Activated CD4-positive, alpha-beta T cell treated with anti-CD3 and anti-CD28 coated beads, Interleukin-2, amount 50 U/mL, for 48 hours (primary cell): Measurements from ENCODE around the gene RNF144A.

ENCODE experiments used
- DNase-seq, 2 experiments: peaks; one replicate each; pipeline ENCODE4 v3.0.0-alpha.2; 2020

RNF144A gene

DNA sequence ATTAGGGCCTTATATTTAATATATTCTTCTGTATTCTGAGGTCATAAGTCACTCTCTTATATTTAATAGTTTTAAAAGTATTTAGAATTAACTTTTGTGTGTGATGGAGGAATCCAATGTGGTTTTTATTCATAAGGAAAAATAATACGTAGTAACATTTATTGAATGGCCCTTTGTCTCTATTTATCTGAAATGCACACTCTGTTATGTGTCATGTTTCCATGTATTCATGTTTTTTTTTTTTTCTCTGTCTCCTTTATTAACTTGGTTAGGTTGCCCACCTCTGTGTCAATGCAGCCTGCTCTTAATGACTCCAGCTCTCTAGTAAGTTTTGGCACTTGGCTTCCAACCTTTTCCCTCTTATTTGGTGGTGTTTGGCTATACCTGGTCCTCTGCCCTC lies 33.8 kb downstream of the RNF144A start:
- DNase-seq = no peak

DNA sequence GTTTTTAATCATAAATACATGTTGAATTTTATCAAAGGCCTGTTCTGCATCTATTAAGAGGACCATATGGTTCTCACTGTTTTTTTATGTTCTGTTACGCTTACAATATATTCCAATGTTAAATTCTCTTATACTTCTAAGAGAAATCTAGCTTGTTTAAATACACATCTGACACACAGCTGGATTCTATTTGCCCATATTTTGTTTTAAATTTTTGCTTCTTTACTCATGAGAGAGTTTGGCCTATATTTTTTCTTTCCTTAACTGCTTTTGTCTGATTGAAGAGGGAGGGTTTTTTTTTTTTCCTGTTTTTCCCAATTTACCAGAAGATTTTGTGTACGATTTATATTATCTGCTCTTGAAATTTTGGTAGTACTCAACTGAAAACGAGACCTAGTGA lies 34.9 kb downstream of the RNF144A start:
- no peak for DNase-seq

DNA sequence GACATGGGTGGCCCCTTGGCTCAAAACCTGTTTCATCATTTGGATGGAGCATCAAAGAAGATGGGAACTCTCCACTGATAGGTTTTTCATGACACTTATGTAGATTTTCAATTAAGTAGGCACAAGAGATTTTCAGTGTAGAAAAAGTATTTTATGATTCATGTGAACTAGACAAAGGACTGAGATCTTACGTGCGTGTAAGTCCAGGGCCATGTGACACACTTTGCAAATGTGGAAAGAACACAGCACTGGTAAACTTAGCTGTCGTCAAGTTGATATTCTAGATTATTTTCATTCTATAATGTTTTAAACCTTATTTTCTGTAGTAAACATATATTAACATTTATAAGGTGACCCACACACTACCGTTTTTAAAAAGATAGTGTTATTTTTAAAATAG lies 37.4 kb downstream of the RNF144A start:
- DNase-seq = no peak

DNA sequence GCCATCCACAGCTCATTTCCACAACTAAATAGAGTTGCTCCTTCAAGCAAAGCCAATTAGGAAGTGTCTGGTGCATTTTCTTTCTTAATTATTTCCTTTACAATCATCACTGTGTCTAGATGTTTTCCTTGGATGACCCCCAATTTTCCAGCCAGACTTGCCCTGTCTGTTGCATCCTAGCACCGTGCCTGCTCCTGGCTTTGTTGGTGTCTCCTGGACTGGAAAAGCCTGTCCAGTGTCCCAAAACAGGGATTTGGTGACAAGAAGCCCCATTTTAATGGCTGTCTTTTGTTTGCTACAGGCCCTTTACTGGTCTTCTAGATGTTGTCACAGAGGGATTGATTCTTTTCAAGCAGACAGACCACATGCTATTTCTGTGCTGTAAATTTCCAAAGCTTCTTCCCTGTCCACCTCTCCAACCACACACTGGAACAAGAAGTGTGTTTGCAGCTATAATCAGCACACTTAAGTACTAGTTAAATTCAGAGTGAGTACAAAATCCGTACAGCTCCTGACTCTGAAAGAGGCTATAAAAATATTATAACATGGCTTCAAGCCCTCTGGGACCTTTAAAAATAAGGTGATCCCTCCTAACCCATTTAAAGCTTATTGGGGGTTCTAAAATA lies 38.4 kb downstream of the RNF144A start:
- DNase-seq = no peak

DNA sequence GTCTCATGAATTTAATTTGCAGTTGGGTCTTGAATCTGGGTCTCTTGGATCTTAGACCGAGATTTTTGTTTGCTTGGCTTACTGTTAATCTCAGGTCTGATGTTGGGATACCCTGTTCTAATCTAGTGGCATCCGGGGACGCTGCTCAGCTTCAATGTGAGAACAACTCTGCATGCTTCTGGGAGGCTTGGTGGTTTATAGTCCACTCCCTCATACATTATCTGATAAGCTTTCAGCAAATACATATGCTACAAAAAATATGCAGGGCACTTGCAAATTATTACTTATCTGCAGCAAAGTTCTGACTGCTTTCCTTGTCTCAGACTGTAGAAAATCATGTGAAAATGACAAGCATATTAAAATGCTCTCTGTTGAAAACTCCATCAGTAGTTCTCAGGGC lies 39.4 kb downstream of the RNF144A start:
- no peak for DNase-seq

DNA sequence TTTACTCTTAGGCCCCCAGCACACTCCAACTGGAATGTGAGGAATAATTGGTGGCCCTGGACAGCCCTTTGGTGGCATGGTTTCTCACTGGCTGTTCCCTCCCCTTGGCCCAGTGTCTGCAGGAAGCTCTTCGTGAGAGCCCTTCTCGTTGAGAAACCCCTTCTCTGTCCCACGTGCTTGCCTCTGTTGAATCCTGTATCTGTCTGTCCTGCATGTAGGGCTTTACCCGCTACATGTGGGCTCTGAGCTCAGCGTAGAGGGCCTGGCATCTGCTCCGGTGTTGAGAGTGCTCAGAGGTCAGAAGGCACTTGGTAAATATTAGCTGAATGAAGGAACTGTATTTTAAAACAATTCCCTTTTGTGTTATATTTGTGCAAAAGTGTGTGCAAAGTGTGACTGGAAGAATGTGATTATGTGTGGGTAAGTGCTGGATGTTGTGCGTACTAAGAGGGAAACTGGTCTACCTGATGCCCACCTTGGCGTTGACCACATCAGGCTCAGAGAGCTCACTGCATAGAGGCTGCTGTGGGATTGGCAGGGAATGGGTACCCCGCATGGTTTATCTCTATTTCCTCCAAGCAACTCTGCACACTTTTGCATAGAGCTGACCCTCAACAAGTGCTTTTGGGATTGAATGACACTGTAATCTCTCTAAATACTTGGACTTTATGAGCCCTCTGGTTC lies 40.0 kb downstream of the RNF144A start:
- DNase-seq = no peak

DNA sequence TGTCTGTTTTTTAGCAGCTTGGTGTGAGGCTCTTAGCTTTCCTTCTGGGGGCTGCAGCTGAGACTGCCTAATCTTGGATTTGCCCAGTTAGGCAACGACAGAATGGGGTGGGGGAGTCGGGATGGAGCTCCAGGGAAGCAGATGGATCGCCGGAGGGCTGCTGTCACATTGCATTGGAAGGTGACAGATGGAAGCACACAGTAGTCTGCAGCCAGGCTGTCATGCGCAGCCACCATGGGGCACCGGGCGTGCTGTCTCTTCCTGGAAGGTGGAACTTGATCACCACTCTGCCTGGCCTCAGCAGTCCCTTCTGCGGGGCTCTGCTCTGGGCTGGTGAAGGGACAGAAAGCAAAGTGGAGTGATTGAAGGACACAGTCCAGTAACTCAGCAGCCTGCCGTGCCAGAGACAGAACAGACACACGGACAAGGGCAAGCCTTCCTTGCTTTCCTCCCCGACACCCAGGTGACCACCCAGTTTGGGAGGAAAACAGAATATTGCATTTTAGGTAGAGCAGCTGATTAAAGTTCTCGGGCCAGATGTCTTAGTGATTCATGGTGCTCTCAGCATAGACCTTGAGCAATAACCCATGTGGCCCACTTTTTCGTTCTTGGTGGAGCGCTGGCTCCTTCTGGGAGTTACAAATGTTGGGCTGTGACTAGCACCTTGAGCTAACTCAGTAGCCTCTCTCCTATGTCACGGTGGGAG lies 40.9 kb downstream of the RNF144A start:
- no peak for DNase-seq

DNA sequence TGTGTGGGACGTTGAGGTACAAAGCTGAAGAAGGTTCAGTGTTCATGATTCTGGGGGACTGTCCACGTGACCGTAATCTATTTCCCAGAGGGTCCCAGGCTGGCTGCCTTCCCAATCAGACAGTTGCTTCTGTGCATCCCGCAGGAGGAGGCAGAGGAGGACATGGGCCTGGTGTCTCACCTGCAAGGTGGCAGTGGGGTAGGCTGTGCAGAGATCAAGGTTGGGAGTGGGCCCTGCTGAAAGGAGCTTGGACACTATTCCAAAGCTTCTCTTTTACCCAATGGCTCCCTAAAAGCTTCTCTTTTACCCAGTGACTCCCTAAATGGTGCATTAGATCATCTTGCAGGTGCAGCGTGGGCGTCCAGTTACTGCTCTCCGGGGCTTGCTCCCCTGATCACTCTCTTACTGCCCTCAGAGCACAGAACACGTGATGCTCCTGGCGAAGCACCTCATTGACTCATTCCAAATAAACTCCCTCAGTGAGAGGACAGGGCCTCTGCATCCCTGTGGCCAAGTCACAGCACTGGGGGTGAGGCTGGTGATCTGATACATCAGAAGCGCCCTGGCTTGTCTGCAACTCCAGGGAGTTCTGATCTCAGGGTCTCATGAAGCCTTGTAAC lies 41.5 kb downstream of the RNF144A start:
- DNase-seq = no peak

DNA sequence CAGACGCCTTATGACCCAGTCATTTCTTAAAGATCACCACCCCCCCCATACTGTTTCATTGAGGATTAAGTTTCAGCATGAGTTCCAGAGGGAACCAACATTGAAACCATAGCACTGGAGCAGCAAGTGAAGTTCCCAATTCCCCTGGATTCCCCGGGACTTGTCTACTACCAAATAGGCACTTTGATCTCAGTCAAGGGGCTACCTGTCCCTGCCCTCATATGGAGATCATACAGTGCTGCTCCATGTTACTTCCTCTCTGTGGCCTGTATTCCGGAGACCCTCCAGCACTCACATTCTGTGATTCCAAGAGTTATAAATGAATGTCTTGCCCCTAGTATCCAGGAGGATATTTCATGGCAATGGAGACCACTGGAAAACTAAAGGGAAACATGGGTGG lies 42.5 kb downstream of the RNF144A start:
- no peak for DNase-seq

DNA sequence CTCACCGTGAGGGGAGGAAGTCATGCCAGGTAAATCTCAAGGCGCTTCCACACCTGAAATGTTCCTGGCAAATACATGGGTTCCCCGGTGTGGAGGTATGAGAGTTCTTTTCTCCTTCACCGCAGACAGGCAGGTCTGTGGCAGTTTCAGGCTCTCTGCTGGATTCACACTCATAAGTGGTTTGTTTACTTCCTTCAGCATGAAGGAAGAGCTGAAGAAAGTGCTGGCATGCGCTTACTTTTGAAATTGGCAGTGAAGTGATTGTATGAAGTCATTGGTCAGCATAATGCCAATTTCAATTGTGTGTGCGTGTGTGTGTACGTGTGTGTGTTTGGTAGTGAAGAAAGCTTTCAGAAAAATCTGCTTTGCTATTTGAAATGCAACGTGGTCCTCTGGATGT lies 43.4 kb downstream of the RNF144A start:
- no peak for DNase-seq

DNA sequence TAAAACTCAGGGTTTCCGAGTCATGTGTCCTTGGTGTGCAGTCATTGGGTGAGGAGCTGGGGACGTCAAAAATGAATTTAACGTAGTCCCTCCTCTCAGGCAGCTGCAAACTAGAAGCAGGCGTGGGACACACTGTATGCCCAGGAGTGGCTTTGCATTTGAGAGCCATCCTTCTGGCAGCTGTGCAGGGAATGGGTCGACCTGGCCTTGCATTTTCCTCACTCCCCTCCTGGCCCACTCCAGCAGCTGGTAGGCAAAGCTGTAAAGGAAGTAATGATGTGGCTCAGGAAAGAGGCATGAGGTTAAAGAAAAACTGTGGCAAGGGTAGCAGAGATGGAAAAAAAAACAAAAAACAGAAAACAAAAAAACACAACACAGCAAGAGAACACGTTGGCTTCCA lies 46.5 kb downstream of the RNF144A start:
- DNase-seq = no peak

DNA sequence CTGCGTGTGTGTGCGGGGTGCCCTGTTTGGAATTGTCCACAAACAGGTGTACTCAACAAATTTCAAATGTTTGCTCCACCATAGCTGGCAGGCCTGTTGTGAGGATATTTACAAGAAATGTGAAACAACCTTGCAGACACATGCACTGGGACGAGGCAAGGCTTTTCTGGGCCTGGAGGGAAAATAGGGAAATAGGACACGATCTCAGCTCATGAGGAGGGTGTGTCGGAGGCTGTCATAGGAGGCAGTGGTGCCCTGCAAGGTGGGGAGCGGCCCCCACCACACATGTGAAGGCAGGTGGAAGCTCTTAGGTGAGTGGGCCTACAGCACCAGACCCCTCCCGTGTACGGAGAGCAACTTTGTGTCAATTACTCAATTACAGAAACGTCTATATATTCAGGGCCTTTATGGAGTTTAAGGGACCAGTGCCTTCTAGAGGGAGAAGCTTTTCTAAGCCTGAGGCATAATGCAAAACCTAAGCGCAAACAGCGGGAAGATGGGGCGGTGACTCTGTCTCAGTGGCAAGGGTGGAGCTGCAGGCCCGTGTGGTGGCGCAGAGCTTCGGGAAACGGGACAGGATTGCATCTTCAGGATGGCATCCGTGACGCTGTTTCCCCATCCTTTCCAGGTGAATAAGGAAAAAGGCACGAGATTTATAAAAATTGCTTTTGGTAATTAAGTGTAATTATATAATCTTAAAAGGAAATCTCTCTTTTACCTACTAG lies 48.0 kb downstream of the RNF144A start:
- DNase-seq = no peak

DNA sequence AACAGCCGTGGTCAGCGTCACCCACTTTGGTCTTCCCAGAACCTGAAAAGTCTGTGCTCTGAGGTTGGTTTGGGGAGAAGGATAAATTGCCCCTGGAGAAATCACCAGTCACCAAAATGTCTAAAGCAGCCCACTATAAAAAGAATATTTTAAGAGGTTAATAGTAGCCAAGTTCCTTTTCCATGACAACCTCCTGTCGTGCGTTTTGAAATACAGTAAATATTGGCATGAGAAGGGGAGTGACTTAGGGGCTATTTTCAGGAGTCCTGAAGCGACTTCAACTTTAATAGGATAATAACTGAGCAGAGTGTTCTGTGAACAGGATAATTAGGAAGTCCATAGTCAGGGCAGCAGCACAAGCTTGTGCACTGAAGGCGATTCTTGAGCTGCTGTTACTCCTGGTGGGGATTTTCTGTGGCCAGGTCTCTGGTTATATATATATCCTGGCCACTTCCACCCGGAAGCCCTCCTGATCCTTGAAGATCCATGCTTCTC lies 49.3 kb downstream of the RNF144A start:
- no peak for DNase-seq

DNA sequence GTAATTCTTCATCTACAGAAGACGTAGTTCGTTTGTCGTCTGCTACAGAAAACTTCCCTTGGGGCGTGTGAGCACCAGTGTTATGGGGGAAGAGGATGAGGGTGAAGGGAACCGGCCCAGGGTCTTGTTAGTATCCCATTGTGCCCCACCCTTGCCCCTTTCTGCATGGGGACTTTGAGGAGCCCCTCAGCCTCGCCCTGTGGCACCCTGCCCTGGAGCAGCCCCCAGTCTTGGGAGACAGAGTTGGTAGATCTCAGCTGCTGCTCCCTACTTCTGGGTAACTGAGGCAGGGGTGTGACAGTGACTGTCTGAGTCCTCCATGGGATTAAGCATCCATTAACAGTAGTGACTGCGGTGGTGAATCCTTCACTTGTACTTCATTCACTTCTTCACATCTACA lies 50.1 kb downstream of the RNF144A start:
- no peak for DNase-seq

DNA sequence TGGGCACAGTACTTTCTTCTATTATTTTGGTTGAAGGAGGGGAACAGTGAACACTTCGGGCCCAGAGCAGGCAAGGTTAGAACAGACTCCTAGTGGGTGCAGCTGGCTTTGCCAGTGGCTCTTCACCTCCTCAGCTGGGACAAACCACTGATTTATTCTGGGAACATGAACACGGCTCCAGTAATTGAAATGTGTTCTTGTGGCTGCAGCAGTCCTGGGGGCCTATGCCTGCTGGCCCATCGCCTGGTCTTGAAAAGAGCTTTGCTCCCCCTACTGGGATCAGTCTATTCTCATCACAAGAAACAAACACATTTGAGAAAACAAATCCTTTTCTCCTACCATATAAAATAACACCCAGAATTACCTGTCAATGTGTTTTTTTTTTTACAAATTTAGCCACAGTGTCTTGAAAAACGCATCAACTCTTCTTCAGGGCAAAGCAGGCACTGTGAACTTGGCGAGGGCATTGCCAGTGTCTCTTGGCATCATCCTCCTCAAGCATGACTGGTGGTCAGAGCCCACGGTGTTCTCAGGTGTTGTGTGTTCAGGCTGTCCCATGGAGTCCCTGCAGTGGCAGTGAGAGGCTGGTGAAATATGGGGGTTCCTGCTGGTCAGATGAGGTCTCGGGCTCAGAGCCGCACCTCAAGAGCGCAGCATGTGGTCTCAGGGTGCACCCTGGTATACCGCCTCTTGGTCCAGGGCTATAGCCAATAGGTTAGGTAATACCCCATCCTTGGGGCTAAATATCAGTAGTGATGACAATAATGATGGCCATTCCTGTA lies 51.3 kb downstream of the RNF144A start:
- DNase-seq = no peak

DNA sequence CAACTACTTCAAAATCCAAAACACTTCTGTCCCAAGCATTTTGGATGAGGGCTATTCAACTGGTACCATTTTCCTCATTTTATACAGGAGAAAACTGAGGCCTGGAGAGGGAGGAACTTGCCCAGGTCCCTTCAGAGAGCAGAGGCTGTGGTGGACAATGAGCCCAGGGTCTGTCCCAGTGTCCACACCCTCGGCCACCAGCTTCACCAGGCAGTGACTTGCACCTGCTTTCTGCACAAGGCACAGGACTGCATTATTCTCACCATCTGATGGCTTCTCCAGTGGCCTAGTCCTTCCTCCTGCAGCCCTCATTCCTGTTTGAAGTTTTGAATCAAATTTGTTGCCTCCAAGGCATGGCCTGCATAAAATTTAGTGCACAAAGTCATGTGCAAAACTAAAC lies 53.3 kb downstream of the RNF144A start:
- DNase-seq = no peak

DNA sequence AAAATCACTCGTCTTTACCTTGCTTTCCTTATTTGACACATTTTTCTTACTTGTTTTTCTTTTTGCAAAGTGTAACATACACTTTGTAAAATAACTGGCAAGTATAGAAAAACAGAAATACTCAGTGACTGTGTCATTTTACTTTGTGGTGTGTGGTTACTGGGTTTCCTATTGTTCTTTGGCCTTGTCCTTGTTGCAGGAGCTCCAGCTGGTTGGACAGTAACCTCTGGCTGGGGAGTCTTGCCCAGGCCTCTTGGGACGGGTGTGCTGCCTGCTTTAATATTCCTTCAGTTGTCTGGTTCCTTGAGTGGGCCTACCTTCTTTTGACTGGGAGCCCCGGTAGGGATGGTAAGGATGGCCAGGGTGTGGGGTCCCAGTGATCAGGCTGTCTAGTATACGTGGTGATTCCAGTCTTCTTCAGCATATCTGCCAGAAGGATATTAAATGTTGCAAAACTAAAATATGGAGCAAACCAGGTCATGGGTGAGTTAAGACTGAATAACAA lies 53.8 kb downstream of the RNF144A start:
- no peak for DNase-seq

DNA sequence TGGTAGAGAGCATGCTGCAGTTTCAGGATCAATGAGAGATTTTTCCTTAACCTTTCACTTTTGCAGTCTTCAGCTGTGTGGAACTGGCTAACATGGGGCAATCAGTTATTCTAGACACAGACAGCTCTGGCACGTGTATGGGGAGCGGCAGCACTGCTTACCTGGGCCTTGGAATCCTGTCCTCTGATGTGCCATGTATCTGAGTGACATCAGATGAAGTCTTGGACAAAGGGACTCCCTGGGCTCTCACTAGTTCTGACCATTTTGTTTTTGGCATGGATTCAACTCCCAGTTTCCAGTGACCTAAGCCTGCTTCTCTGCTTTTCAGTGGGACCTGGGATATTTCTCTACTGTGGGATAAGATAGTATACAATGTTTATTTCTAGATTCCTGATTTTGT lies 54.3 kb downstream of the RNF144A start:
- DNase-seq = no peak

DNA sequence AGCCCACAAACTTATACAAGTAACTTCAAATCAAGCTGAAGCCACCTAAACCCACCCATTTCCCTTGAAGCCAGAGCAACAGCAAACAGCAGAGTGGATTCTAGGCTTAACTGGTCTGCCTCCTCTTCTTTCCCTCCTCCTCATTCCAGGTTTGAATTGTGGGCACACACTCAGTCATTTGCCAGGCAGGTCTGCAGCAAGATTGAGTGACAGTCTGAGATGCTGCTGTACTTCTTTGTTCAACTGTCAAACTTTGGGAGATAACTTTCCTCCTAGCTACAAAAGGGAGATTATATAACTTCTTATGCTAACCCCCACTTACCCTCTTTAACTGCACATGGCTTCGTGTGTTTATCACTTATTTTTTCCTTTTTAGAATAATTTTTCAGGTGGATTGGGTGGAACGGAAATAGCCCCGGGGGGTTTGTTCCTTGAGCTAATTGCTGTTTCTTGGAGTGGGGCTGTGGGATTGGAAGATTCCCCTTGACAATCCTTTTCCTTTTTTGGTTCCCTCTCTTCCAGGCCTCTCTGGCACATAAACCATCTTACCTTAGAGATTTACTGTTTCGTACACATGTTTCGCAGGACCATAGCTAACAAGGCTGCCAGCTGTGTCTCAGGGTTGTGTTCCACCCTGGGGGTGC lies 55.0 kb downstream of the RNF144A start:
- no peak for DNase-seq

DNA sequence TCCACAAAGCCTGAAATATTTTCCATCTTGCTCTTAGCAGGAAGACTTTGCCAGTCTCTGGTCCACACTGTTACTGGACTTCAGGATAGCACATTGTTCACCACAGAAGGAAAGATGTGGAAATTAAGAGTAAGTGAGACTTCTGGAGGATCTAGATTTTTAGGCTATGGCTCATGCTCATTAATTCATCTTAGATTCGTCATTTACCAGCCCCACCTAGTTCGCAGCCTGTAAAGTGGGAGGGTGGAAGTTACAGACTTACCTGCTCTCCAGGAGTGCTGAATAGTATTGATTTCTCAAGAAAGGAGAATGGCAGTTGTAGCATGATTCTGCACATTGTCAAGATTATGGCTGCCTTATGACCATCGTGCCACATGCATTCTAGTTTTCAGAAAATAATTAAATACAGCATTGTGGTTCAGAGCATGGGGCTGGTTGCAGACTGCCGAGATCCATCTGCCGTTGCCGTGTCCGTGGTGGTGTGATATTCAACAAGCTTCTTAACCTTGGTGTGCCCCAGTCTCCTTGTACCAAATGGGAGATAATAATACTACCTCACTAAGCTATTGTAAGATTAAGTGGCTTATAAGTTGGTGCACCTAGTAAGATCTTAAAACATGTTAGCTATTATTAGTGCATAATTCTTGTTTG lies 56.8 kb downstream of the RNF144A start:
- DNase-seq = no peak

DNA sequence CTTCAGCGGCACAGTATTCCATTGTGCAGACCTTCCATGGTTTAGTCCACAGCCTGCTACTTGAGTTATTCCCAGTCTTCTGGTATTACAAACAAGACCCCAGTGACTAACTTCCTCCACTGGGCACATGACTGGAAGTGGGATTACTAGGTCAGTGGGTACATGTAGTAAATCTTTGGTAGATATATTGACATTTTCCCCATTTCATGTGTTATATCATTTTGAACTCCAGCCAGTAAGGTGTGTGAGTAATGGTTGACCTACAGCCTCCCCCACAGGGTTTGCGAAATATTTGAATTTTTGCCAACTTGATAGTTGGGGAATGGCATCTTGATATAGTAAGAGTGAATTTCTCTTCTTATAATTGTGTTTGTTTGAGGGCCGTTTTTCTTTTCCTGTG lies 58.8 kb downstream of the RNF144A start:
- no peak for DNase-seq
